HCT116 (cell line): ENCODE data around the gene PPM1E. TPM values are rescaled to one million over a fixed set of nuclear protein-coding genes. Genes with fewer than 3 reads are reported as not detected.

Experiments
- ATAC-seq: fragments of 200-7000 bp; cut with Tn5 transposase; 2 replicates; pipeline ENCODE4 v1.9.1; 2020; ENCODE audit warnings: mild to moderate bottlenecking, moderate library complexity
- BruUV-seq: library from RNA; stranded (reverse); fragments of 400-500 nt; replicated peaks from 2 replicates; lab custom pipeline; 2021; lab: Mats Ljungman, UMichigan
- CTCF ChIA-PET: fragments of 300-600 bp; sonication (Branson Sonifier 250); formaldehyde crosslinking; loops from one replicate; lab custom pipeline; 2021; ENCODE audit warnings: antibody characterized with exemption; lab: Charles Lee
- POLR2A ChIA-PET: fragments of 300-600, 350-600 bp; sonication (Branson Sonifier 250); formaldehyde crosslinking; loops from one replicate; lab custom pipeline; 2021; ENCODE audit warnings: antibody characterized with exemption; lab: Charles Lee
- RAD21 ChIA-PET, 2 experiments: fragments of 300-600 bp; sonication (Branson Sonifier 250); formaldehyde crosslinking; loops; one replicate each; lab custom pipeline; 2023; ENCODE audit warnings: low total read pairs in 2 of 2; ENCODE audit not compliant: uncharacterized antibody in 2 of 2, unreplicated experiment in 2 of 2, low non-redundant PET in 1 of 2; lab: Charles Lee
- DNase-seq: peaks from one replicate; pipeline ENCODE4 v3.0.0-alpha.2; 2010; ENCODE audit warnings: low read depth, low spot score
- H2AFZ ChIP-seq: fragments of 200-600 bp; shearing (Covaris generic), sonication (generic); 2 replicates; pipeline ENCODE4 v1.6.1; 2017; ENCODE audit warnings: low read depth, mixed run types, mixed read lengths, antibody characterized with exemption, low read length; ENCODE audit not compliant: poor library complexity, severe bottlenecking
- H3K27ac ChIP-seq: 2 replicates; pipeline ENCODE4 v1.5.1; 2012; ENCODE audit warnings: low read depth, low read length
- H3K27me3 ChIP-seq: fragments of 200-600 bp; sonication (generic); 2 replicates; pipeline ENCODE4 v1.6.1; 2016; ENCODE audit warnings: mixed run types, low read length, mixed read lengths; ENCODE audit not compliant: insufficient read depth
- H3K36me3 ChIP-seq, 2 experiments: fragments of 200-500 bp in 1 of 2; fragments of 200-600 bp in 1 of 2; sonication (Bioruptor generic) in 1 of 2; sonication (generic) in 1 of 2; 2 replicates each; pipeline versions ENCODE4 v1.5.1 to v1.6.1; 2014 to 2016; ENCODE audit warnings: low read length in 2 of 2, inconsistent platforms in 1 of 2, mixed read lengths in 1 of 2, mixed run types in 1 of 2; ENCODE audit not compliant: insufficient read depth in 2 of 2, control insufficient read depth in 1 of 2
- H3K4me1 ChIP-seq, 2 experiments: fragments of 200-600 bp in 1 of 2; sonication (generic) in 1 of 2; 2 replicates each; pipeline versions ENCODE4 v1.5.1 to v1.6.1; 2012 to 2017; ENCODE audit warnings: low read length in 2 of 2, inconsistent platforms in 1 of 2, mild to moderate bottlenecking in 1 of 2, mixed read lengths in 1 of 2, mixed run types in 1 of 2, moderate library complexity in 1 of 2; ENCODE audit not compliant: insufficient read depth in 2 of 2, control insufficient read depth in 1 of 2
- H3K4me2 ChIP-seq: fragments of 200-600 bp; sonication (generic); 2 replicates; pipeline ENCODE4 v1.6.1; 2017; ENCODE audit warnings: mixed run types, low read length, mixed read lengths
- H3K4me3 ChIP-seq, 2 experiments: fragments of 200-600 bp in 1 of 2; sonication (generic) in 1 of 2; replicated peaks in 1 of 2; 2 replicates each; pipeline ENCODE4 v1.5.1; 2011 to 2016; ENCODE audit warnings: low read length in 2 of 2, control low read depth in 1 of 2, low read depth in 1 of 2, mild to moderate bottlenecking in 1 of 2, mixed read lengths in 1 of 2, mixed run types in 1 of 2
- H3K79me2 ChIP-seq: fragments of 200-600 bp; sonication (generic); 2 replicates; pipeline ENCODE4 v1.6.1; 2017; ENCODE audit warnings: mild to moderate bottlenecking, mixed run types, low read length, moderate library complexity, mixed read lengths; ENCODE audit not compliant: insufficient read depth
- H3K9ac ChIP-seq: fragments of 200-600 bp; sonication (generic); 2 replicates; pipeline ENCODE4 v1.6.1; 2016; ENCODE audit warnings: low read length, mixed read lengths
- H3K9me2 ChIP-seq: fragments of 200-600 bp; sonication (generic), shearing (Covaris generic); 2 replicates; pipeline ENCODE4 v1.6.1; 2017; ENCODE audit warnings: mixed run types, mild to moderate bottlenecking, moderate library complexity; ENCODE audit not compliant: insufficient read depth
- H3K9me3 ChIP-seq, 2 experiments: fragments of 200-500 bp in 1 of 2; fragments of 200-600 bp in 1 of 2; sonication (Bioruptor generic) in 1 of 2; sonication (generic) in 1 of 2; 2 replicates each; pipeline ENCODE4 v1.6.1; 2014 to 2017; ENCODE audit warnings: low read length in 2 of 2, mixed read lengths in 2 of 2, inconsistent platforms in 1 of 2, low read depth in 1 of 2, mild to moderate bottlenecking in 1 of 2, mixed run types in 1 of 2, moderate library complexity in 1 of 2; ENCODE audit not compliant: control insufficient read depth in 1 of 2, insufficient read depth in 1 of 2
- H4K20me1 ChIP-seq: fragments of 200-600 bp; sonication (generic), shearing (Covaris generic); 2 replicates; pipeline ENCODE4 v1.6.1; 2017; ENCODE audit warnings: mixed run types, mild to moderate bottlenecking, moderate library complexity; ENCODE audit not compliant: insufficient read depth
- CEBPB ChIP-seq: IDR thresholded peaks from 2 replicates; pipeline ENCODE4 v1.6.1; 2012; ENCODE audit warnings: low read depth
- ELF1 ChIP-seq: IDR thresholded peaks from 2 replicates; pipeline ENCODE4 v1.6.1; 2012; ENCODE audit warnings: low read depth, borderline replicate concordance
- EZH2phosphoT487 ChIP-seq: fragments of 200-600 bp; IDR thresholded peaks from 2 replicates; pipeline ENCODE4 v1.6.1; 2018; ENCODE audit warnings: antibody characterized with exemption, borderline replicate concordance
- FOSL1 ChIP-seq: IDR thresholded peaks from 2 replicates; pipeline ENCODE4 v1.6.1; 2012; ENCODE audit warnings: low read depth
- POLR2A ChIP-seq: IDR thresholded peaks from 2 replicates; pipeline ENCODE4 v1.7.0; 2011; ENCODE audit warnings: borderline replicate concordance; ENCODE audit not compliant: insufficient read depth, insufficient read length; ENCODE audit errors: extremely low read depth
- RAD21 ChIP-seq: IDR thresholded peaks from 2 replicates; pipeline ENCODE4 v1.6.1; 2012; ENCODE audit warnings: low read depth, mild to moderate bottlenecking
- REST ChIP-seq: IDR thresholded peaks from 2 replicates; pipeline ENCODE4 v1.6.1; 2012; ENCODE audit warnings: low read depth
- SIN3A ChIP-seq: IDR thresholded peaks from 2 replicates; pipeline ENCODE4 v1.6.1; 2012; ENCODE audit warnings: low read depth
- SRF ChIP-seq: IDR thresholded peaks from 2 replicates; pipeline ENCODE4 v1.6.1; 2012; ENCODE audit warnings: low read depth
- TCF7L2 ChIP-seq: IDR thresholded peaks from 2 replicates; pipeline ENCODE4 v1.7.0; 2011; ENCODE audit warnings: borderline replicate concordance, inconsistent platforms; ENCODE audit not compliant: insufficient read depth, insufficient read length; ENCODE audit errors: extremely low read depth
- YY1 ChIP-seq: IDR thresholded peaks from 2 replicates; pipeline ENCODE4 v1.6.1; 2011; ENCODE audit warnings: low read length, low read depth, moderate library complexity, mild to moderate bottlenecking; ENCODE audit not compliant: insufficient replicate concordance; ENCODE audit errors: extremely low read depth
- ZBTB33 ChIP-seq: IDR thresholded peaks from 2 replicates; pipeline ENCODE4 v1.6.1; 2011; ENCODE audit warnings: mild to moderate bottlenecking, low read length, moderate library complexity; ENCODE audit not compliant: insufficient replicate concordance; ENCODE audit errors: extremely low read depth
- ZNF274 ChIP-seq: fragments of 200-500 bp; sonication (Bioruptor generic); IDR thresholded peaks from 2 replicates; pipeline ENCODE4 v1.6.1; 2014; ENCODE audit warnings: mild to moderate bottlenecking, low read depth, low read length, inconsistent platforms
- intact Hi-C: fragments of 100-400 bp; cut with micrococcal nuclease; formaldehyde crosslinking; loops from 2 replicates; pipeline ENCODE4 v1.10.0; 2022
- total RNA-seq: library from RNA; stranded (reverse); gene quantifications from one replicate; pipeline ENCODE4 v1.2.1, GENCODE V29; 2021; ENCODE audit not compliant: unreplicated experiment
- TF ChIP-seq, protein P1 (sequence below): IDR thresholded peaks from 2 replicates; pipeline ENCODE4 v1.6.1; 2012
- TF ChIP-seq, protein P2 (sequence below): IDR thresholded peaks from 2 replicates; pipeline ENCODE4 v1.6.1; 2012

The PPM1E gene
- total RNA-seq, 1 experiment from 2014 or later = 0.02 TPM

GRCh38 chr17:58710948-58711552 is 44.6 kb upstream of the PPM1E start (continued):
- TF ChIP-seq RAD21 (peak; percentile 94), TCF7L2 (no peak), YY1 (no peak)

DNA sequence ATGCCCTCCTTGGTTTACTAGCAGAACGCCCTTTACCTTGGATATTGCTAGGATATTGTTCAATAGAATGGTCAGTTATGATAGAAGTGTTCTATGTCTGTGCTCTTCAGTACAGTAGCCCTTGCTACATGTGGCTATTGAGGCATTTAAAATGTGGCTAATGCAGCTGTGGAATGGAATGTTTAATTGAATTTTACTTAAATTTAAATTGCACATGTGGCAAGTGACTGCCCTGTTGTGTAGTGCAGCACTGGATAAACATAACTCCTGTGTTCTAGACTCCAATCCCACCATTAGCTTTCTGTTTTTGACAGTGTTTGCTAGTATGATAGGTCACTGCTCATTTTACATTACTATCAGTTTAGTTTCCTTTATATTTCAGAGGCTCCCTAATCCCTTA is 33.4 kb upstream of the PPM1E start:
- no peak overlapping the region for H2AFZ ChIP-seq
- H3K36me3 ChIP-seq = peaks cover 10 to 12% of the 10 kb centered on the region in 2 experiments; a peak in 3 of 4 replicates
- H4K20me1 ChIP-seq = no peaks in the 10 kb centered on the region
- CTCF ChIA-PET = no interaction called here
- no peaks in the 10 kb centered on the region for H3K9me3 ChIP-seq
- H3K4me3 ChIP-seq = no peak overlapping the region
- intact Hi-C loops = no loop called here
- H3K9ac ChIP-seq = no peak overlapping the region
- no peak for DNase-seq
- no TSS peak for BruUV-seq
- no peaks in the 10 kb centered on the region for H3K27me3 ChIP-seq
- no peak overlapping the region for H3K27ac ChIP-seq
- no peak for ATAC-seq
- H3K79me2 ChIP-seq = no peaks in the 10 kb centered on the region
- RAD21 ChIA-PET = interaction anchor here in 1 of 2 experiments (0.7 kb wide), 1 partner anchor 196 kb away, joined by 3 read pairs; no protein-coding TSS in a partner anchor
- no peak overlapping the region for H3K4me2 ChIP-seq
- H3K4me1 ChIP-seq = no peaks in the 10 kb centered on the region
- no peak for TF ChIP-seq FOSL1
- TF ChIP-seq, protein P1, sequence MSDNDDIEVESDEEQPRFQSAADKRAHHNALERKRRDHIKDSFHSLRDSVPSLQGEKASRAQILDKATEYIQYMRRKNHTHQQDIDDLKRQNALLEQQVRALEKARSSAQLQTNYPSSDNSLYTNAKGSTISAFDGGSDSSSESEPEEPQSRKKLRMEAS = no peak
- no peak for TF ChIP-seq ZBTB33
- no peak for TF ChIP-seq SRF
- TF ChIP-seq CEBPB = no peak
- TF ChIP-seq ZNF274 = no peak
- no peak for TF ChIP-seq ELF1
- TF ChIP-seq, protein P2, sequence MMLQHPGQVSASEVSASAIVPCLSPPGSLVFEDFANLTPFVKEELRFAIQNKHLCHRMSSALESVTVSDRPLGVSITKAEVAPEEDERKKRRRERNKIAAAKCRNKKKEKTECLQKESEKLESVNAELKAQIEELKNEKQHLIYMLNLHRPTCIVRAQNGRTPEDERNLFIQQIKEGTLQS = no peak
- no peak for TF ChIP-seq SIN3A
- TF ChIP-seq POLR2A = no peak
- TF ChIP-seq EZH2phosphoT487 = no peak
- no peak for TF ChIP-seq REST
- TF ChIP-seq TCF7L2 = no peak
- H3K9me2 ChIP-seq = no peaks in the 10 kb centered on the region
- POLR2A ChIA-PET = no interaction called here
